HepG2 (cell line): ENCODE measurements around the gene RACGAP1. TPM values are rescaled to one million over a fixed set of nuclear protein-coding genes. Genes with fewer than 3 reads are reported as not detected.

ENCODE experiments used
- EP300 ChIP-seq, 3 experiments: sonication (generic) in 1 of 3; formaldehyde crosslinking in 1 of 3; IDR thresholded peaks; 2 replicates each; pipeline versions ENCODE4 v1.5.1 to v1.6.1; 2011 to 2020; ENCODE audit warnings: low read depth in 2 of 3, low read length in 2 of 3, borderline replicate concordance in 1 of 3, improper control_type of control experiment in 1 of 3, mild to moderate bottlenecking in 1 of 3, missing genetic modification reagents in 1 of 3, moderate library complexity in 1 of 3
- HMG20A ChIP-seq: IDR thresholded peaks from 2 replicates; pipeline ENCODE4 v1.6.1; 2016; ENCODE audit warnings: borderline replicate concordance
- KLF15 ChIP-seq: sonication (generic); formaldehyde crosslinking; IDR thresholded peaks from 2 replicates; pipeline ENCODE4 v1.8.1; 2023; ENCODE audit warnings: borderline replicate concordance, mild to moderate bottlenecking, inconsistent platforms, missing genetic modification reagents, mixed read lengths
- MEIS2 ChIP-seq: sonication (generic); formaldehyde crosslinking; IDR thresholded peaks from 2 replicates; pipeline ENCODE4 v1.9.0; 2021; ENCODE audit warnings: mild to moderate bottlenecking, missing genetic modification reagents
- MIER2 ChIP-seq: IDR thresholded peaks from 2 replicates; pipeline ENCODE4 v1.6.1; 2016; ENCODE audit warnings: missing biosample characterization, missing genetic modification reagents
- NONO ChIP-seq, 2 experiments: fragments of 450-650 bp in 1 of 2; sonication (generic) in 1 of 2; formaldehyde crosslinking in 1 of 2; IDR thresholded peaks in 1 of 2; conservative IDR thresholded peaks in 1 of 2; 2 replicates each; pipeline versions ENCODE4 v1.6.1 to v1.8.0; 2017 to 2022; ENCODE audit warnings: mild to moderate bottlenecking in 1 of 2, missing genetic modification reagents in 1 of 2, moderate library complexity in 1 of 2
- PATZ1 ChIP-seq: sonication (generic); formaldehyde crosslinking; IDR thresholded peaks from 2 replicates; pipeline ENCODE4 v1.4.0; 2020; ENCODE audit warnings: missing genetic modification reagents
- PAX8 ChIP-seq: sonication (generic); formaldehyde crosslinking; IDR thresholded peaks from 2 replicates; pipeline ENCODE4 v1.8.0; 2022; ENCODE audit warnings: mild to moderate bottlenecking, missing genetic modification reagents, borderline replicate concordance
- PHF20 ChIP-seq: sonication (generic); formaldehyde crosslinking; IDR thresholded peaks from 2 replicates; pipeline ENCODE4 v1.5.0; 2020; ENCODE audit warnings: mild to moderate bottlenecking, missing genetic modification reagents
- PHF8 ChIP-seq: sonication (generic); formaldehyde crosslinking; IDR thresholded peaks from 2 replicates; pipeline ENCODE4 v1.5.0; 2020; ENCODE audit warnings: missing genetic modification reagents
- SATB2 ChIP-seq: sonication (generic); formaldehyde crosslinking; IDR thresholded peaks from 2 replicates; pipeline ENCODE4 v1.5.0; 2020; ENCODE audit warnings: missing genetic modification reagents
- SMYD3 ChIP-seq: sonication (generic); formaldehyde crosslinking; IDR thresholded peaks from 2 replicates; pipeline ENCODE4 v1.8.1; 2023; ENCODE audit warnings: mild to moderate bottlenecking, missing genetic modification reagents
- ZBTB38 ChIP-seq: sonication (generic); formaldehyde crosslinking; IDR thresholded peaks from 2 replicates; pipeline ENCODE4 v1.5.1; 2020; ENCODE audit warnings: mild to moderate bottlenecking, missing genetic modification reagents
- ZNF530 ChIP-seq: sonication (generic); formaldehyde crosslinking; IDR thresholded peaks from 2 replicates; pipeline ENCODE4 v1.5.0; 2020; ENCODE audit warnings: low read depth, mild to moderate bottlenecking, missing genetic modification reagents
- ZNF546 ChIP-seq: sonication (generic); formaldehyde crosslinking; conservative IDR thresholded peaks from 2 replicates; pipeline ENCODE4 v1.8.1; 2023; ENCODE audit warnings: mild to moderate bottlenecking, missing genetic modification reagents
- ZNF639 ChIP-seq: conservative IDR thresholded peaks from 2 replicates; pipeline ENCODE4 v1.6.1; 2018; ENCODE audit warnings: missing genetic modification reagents
- polyA plus RNA-seq, 8 experiments: library from polyadenylated mRNA; depleted of rRNA in 3 of 8; stranded (reverse) in 7 of 8; unstranded in 1 of 8; fragments of >200 nt; fragmentation: Illumina TruSeq in 4 of 8; extraction: Trizol in 4 of 8; gene quantifications; 2 replicates each; pipeline versions ENCODE4 v1.2.1 to v1.2.3, GENCODE V29; 2011 to 2016; ENCODE audit warnings: low read depth in 4 of 8, missing spikeins in 1 of 8, mixed read lengths in 1 of 8; ENCODE audit not compliant: insufficient read depth in 1 of 8
- total RNA-seq, 5 experiments: library from RNA; depleted of rRNA; stranded (reverse); fragments of >200 nt; fragmentation: Illumina TruSeq; extraction: Trizol; gene quantifications; 2 replicates each; pipeline ENCODE4 v1.2.3, GENCODE V29; 2016; ENCODE audit warnings: low read depth in 1 of 5
- TF ChIP-seq, protein P1 (sequence below): sonication (generic); formaldehyde crosslinking; IDR thresholded peaks from 2 replicates; pipeline ENCODE4 v1.5.1; 2020; ENCODE audit warnings: mild to moderate bottlenecking, missing genetic modification reagents, moderate library complexity
- TF ChIP-seq, protein P2 (sequence below): sonication (generic); formaldehyde crosslinking; IDR thresholded peaks from 2 replicates; pipeline ENCODE4 v1.8.1; 2023; ENCODE audit warnings: missing genetic modification reagents, mild to moderate bottlenecking, borderline replicate concordance
- TF ChIP-seq, protein P3 (sequence below): sonication (generic); formaldehyde crosslinking; IDR thresholded peaks from 2 replicates; pipeline ENCODE4 v1.4.0; 2020; ENCODE audit warnings: mild to moderate bottlenecking, low read depth, missing genetic modification reagents

The RACGAP1 gene
- total and polyA plus RNA-seq, 2 of the 13 experiments (the other 11 are each of a cell fraction or from before 2014, with no cell fraction given): 16.7 to 57.9 TPM

DNA sequence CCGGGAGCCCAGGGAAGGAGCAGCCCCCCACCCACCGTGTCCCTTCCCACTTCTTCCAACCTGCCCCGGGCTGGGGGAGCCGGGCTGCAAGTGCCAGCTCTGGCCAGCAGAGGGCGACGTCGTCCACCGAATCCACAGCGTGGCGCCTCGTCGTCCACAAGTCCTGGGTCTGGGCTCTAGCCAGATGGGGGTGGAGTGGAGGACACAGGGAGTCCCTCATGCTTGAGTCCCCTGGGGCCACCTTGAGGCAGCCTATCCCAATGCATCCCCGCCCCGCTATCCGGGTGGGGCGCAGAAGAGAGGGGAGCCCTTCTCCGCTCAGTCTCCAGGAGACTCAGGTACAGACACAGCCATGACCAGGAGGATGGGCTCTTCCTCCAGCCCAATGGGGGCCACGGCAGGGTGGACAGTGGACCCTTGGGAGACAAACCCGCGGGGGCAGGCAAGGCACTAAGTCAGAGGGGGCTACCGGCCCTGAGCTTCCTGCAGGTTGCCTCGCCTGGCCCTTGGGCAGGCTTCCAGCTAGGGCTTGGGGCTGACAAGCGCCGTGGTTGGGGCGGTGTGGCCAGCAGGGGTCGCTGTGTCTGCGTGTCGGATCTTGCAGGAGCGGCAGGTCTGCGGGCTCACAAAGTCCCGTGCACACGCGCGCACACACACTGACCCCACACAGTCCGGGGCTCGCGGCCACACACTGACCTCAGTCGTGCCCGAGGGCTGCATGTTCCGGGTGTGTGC lies 58.1 kb downstream of the RACGAP1 start (continued):
- TF ChIP-seq, protein P1, sequence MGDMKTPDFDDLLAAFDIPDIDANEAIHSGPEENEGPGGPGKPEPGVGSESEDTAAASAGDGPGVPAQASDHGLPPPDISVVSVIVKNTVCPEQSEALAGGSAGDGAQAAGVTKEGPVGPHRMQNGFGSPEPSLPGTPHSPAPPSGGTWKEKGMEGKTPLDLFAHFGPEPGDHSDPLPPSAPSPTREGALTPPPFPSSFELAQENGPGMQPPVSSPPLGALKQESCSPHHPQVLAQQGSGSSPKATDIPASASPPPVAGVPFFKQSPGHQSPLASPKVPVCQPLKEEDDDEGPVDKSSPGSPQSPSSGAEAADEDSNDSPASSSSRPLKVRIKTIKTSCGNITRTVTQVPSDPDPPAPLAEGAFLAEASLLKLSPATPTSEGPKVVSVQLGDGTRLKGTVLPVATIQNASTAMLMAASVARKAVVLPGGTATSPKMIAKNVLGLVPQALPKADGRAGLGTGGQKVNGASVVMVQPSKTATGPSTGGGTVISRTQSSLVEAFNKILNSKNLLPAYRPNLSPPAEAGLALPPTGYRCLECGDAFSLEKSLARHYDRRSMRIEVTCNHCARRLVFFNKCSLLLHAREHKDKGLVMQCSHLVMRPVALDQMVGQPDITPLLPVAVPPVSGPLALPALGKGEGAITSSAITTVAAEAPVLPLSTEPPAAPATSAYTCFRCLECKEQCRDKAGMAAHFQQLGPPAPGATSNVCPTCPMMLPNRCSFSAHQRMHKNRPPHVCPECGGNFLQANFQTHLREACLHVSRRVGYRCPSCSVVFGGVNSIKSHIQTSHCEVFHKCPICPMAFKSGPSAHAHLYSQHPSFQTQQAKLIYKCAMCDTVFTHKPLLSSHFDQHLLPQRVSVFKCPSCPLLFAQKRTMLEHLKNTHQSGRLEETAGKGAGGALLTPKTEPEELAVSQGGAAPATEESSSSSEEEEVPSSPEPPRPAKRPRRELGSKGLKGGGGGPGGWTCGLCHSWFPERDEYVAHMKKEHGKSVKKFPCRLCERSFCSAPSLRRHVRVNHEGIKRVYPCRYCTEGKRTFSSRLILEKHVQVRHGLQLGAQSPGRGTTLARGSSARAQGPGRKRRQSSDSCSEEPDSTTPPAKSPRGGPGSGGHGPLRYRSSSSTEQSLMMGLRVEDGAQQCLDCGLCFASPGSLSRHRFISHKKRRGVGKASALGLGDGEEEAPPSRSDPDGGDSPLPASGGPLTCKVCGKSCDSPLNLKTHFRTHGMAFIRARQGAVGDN (CRISPR knock-in tag): peak; percentile 75
- TF ChIP-seq ZNF530 (CRISPR knock-in tag): no peak
- TF ChIP-seq, protein P2, sequence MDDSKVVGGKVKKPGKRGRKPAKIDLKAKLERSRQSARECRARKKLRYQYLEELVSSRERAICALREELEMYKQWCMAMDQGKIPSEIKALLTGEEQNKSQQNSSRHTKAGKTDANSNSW (CRISPR knock-in tag): 0 out of 2 replicates have a peak, but pooled peaks have one; percentile 24
- peak; percentile 47; the same call in 1 of the 2 replicates for TF ChIP-seq PHF8 (CRISPR knock-in tag)
- no peak for TF ChIP-seq NONO (IDR thresholded peaks at IDR 0.05)
- peak; percentile 84 for TF ChIP-seq NONO (CRISPR knock-in tag; conservative IDR thresholded peaks at IDR 0.05)
- no peak for TF ChIP-seq SATB2 (CRISPR knock-in tag)
- TF ChIP-seq PAX8 (CRISPR knock-in tag): 0 out of 2 replicates have a peak, but pooled peaks have one; percentile 51
- no peak for TF ChIP-seq SMYD3 (CRISPR knock-in tag)
- no peak; the same call in 1 of the 2 replicates for TF ChIP-seq ZNF546 (CRISPR knock-in tag)
- peak; percentile 59 for TF ChIP-seq PATZ1 (CRISPR knock-in tag)
- TF ChIP-seq MIER2 (CRISPR knock-in tag): no peak
- TF ChIP-seq MEIS2 (CRISPR knock-in tag): no peak; the same call in 1 of the 2 replicates
- TF ChIP-seq, protein P3, sequence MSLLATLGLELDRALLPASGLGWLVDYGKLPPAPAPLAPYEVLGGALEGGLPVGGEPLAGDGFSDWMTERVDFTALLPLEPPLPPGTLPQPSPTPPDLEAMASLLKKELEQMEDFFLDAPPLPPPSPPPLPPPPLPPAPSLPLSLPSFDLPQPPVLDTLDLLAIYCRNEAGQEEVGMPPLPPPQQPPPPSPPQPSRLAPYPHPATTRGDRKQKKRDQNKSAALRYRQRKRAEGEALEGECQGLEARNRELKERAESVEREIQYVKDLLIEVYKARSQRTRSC: peak; percentile 85; the same call in 1 of the 2 replicates
- TF ChIP-seq PHF20 (CRISPR knock-in tag): 0 out of 2 replicates have a peak, but pooled peaks have one; percentile 29
- TF ChIP-seq ZNF639 (CRISPR knock-in tag): peak; percentile 44; the same call in 1 of the 2 replicates
- no peak for TF ChIP-seq KLF15 (CRISPR knock-in tag)
- TF ChIP-seq ZBTB38: peak; percentile 59; the same call in 1 of the 2 replicates
- TF ChIP-seq HMG20A (CRISPR knock-in tag): no peak
- no peak for TF ChIP-seq EP300 (IDR thresholded peaks at IDR 0.05; ENCODE audit: low read depth in 2 of 2, low read length in 2 of 2)
- TF ChIP-seq EP300 (CRISPR knock-in tag; IDR thresholded peaks at IDR 0.05; ENCODE audit: borderline replicate concordance): no peak
